NCI-H2029 treated with DMSO at 0.1 percent for 48 hours (cell line): Measurements from ENCODE around the gene CSK.
"Not testable (repeated sequence)": the region's sequence is repeated elsewhere in the genome, so short reads cannot be mapped to it uniquely, and the experiment has no call there.

Source experiments
- DNase-seq: peaks from one replicate; lab custom pipeline; 2025; lab: John Stamatoyannopoulos, UW

Gene CSK

GRCh38 chr15:74770211-74770903 is 11.5 kb upstream of the CSK start:
- no peak for DNase-seq

- no peak for DNase-seq
These were observed 8.6 kb upstream of the CSK start for GRCh38 chr15:74773329-74773728.

GRCh38 chr15:74773731-74774252 is 8.1 kb upstream of the CSK start:
- no peak for DNase-seq

GRCh38 chr15:74775132-74775562 is 6.7 kb upstream of the CSK start:
- no peak for DNase-seq

- DNase-seq = no peak
These were observed 6.0 kb upstream of the CSK start for GRCh38 chr15:74775894-74776293.

GRCh38 chr15:74776821-74777768 is 4.8 kb upstream of the CSK start:
- DNase-seq = no peak

- no peak for DNase-seq
These were observed 3.9 kb upstream of the CSK start for GRCh38 chr15:74777769-74778598.

- no peak for DNase-seq
These were observed 3.3 kb upstream of the CSK start for GRCh38 chr15:74778599-74778970.

GRCh38 chr15:74779162-74779648 is 2.7 kb upstream of the CSK start:
- DNase-seq = no peak

- no peak for DNase-seq
These were observed 1.1 kb upstream of the CSK start for GRCh38 chr15:74780523-74781430.

- DNase-seq = no peak
These were observed 585 bp downstream of the CSK start for GRCh38 chr15:74782259-74783071.

- no peak for DNase-seq
These were observed 1.4 kb downstream of the CSK start for GRCh38 chr15:74783072-74783807.

GRCh38 chr15:74783808-74784175 is 1.9 kb downstream of the CSK start:
- DNase-seq = no peak

- DNase-seq = no peak
These were observed 2.7 kb downstream of the CSK start for GRCh38 chr15:74784426-74785193.

- DNase-seq = no peak
These were observed 3.5 kb downstream of the CSK start for GRCh38 chr15:74785194-74786032.

- not testable (repeated sequence) for DNase-seq
These were observed 4.2 kb downstream of the CSK start for GRCh38 chr15:74786081-74786480.

- DNase-seq = no peak
These were observed 4.8 kb downstream of the CSK start for GRCh38 chr15:74786551-74787165.
